ENCODE results near the gene IGLL1.

IGLL1 gene

GRCh38 chr22:23576681-23577080, 3.4 kb downstream of the IGLL1 start:
- no peak for TF ChIP-seq CTCF (IDR thresholded peaks at IDR 0.05)

DNA sequence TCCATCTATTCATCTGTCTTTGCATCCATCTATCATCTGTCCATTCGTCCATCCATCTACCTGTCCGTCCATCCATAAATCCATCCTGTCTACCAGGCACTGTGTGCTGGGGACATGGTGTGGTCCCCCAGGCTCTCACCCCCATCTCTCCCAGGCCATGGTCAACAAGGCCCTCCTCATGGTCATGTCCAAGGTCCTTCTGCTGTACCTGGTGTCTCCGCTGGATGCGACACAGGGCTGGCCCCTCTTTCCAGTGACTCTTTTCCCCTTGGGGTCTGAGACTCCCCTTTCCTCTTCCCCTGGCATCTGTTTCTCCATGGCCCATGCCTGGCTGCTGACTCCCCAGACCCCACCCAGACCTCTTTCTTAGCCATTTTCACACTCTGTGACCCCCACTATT, 4.5 kb downstream of the IGLL1 start:
- TF ChIP-seq CTCF (IDR thresholded peaks at IDR 0.05) = no peak

DNA sequence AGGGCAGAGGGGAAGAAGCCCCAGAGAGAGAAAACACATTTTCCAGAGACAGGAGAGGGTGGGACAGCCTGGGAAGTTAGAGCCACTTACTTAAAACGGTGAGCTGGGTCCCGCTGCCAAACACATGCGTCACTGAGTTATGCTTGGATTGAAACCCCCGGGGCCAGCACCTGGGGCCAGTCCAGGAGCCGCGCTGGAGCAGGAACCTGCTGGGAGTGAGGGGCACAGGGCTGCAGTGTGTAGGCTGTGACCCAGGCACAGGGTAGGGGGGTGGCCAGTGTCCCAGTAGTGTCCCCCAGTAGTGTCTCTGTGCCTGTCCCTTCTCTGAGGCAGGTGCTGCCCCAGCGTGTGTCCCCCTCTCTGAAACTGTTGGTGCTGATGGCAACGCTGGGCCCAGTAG, 5.2 kb downstream of the IGLL1 start:
- no peak for TF ChIP-seq CTCF (IDR thresholded peaks at IDR 0.05)

- no peak for TF ChIP-seq CTCF (IDR thresholded peaks at IDR 0.05)
Measured at GRCh38 chr22:23574371-23574811, 5.7 kb downstream of the IGLL1 start.

DNA sequence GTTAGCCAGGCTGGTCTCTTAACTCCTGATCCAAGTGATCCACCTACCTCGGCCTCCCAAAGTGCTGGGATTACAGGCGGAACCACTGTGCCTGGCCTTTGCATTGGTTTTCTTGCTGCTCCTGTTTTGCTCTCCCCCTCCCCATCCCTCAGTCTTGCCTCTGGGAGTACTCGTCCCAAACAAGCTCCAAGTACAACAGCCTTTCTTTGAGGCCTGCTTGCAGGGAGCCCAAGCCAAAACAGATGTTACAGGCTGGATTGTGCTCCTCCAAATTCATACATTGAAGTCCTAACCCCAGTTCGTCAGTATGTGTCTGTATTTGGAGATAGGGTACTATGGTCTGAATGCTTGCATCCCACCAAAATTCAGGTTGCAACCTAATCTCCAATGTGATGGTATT, 8.6 kb downstream of the IGLL1 start:
- no peak for TF ChIP-seq CTCF (IDR thresholded peaks at IDR 0.05)

DNA sequence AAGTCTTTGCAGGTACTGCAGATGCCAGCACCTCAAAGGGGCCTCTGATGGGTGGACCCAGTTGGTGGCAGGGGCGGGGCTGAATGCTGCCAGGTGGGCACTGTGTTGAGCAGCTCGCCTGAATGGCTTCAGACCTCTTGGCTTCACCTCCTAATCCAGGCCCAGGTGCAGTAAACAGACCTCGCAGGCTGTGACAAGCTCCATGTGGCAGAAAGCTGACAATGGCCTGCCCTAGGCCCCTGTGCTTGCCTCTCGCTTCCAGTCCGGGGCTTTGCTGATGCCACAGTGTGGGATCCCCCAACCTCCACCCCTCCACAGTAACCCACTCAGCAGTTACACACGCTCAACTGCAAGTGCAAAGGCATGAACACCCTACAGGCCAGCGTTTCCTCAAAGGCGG, 9.4 kb downstream of the IGLL1 start:
- no peak for TF ChIP-seq CTCF (IDR thresholded peaks at IDR 0.05)

GRCh38 chr22:23569716-23570115, 10.4 kb downstream of the IGLL1 start:
- no peak for TF ChIP-seq CTCF (IDR thresholded peaks at IDR 0.05)

DNA sequence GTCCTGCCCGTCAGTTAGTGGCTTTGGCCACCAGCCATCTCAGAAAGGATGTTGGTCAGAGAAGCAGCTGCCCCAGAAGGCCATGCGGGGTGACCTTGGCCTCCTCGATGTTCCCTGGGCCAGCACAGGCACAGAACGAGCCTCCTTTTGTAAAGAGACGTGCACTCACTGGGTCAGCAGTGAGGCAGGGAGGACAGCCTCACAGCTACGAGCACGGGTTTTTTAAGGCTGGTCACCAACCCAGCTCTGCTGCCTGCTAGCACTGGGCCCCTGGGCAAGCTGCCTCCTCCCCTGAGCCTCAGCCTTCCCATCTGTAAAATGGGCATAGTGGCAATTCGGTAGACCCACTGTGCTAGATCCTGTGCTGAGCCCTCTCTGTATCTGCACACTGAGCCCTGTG, 10.8 kb downstream of the IGLL1 start:
- TF ChIP-seq CTCF (IDR thresholded peaks at IDR 0.05) = no peak

Measured in LNCAP (cell line).